H9 (cell line): Measurements from ENCODE around the gene F2R. TPM values are rescaled to one million over a fixed set of nuclear protein-coding genes. Genes with fewer than 3 reads are reported as not detected.

Source experiments
- DNase-seq: peaks from one replicate; pipeline ENCODE4 v3.0.0-alpha.2; 2017
- H2AFZ ChIP-seq: one replicate; pipeline ENCODE4 v1.6.1; 2013; ENCODE audit warnings: mild to moderate bottlenecking, low read length, control low read depth, moderate library complexity
- H2AK5ac ChIP-seq: 2 replicates; pipeline ENCODE4 v1.6.1; 2013; ENCODE audit warnings: low read length, control low read depth, mixed read lengths; ENCODE audit not compliant: insufficient read length
- H2BK120ac ChIP-seq: one replicate; pipeline ENCODE4 v1.6.1; 2013; ENCODE audit warnings: low read depth, mild to moderate bottlenecking, low read length, control low read depth, inconsistent platforms; ENCODE audit not compliant: poor library complexity, severe bottlenecking
- H2BK12ac ChIP-seq: 2 replicates; pipeline ENCODE4 v1.6.1; 2013; ENCODE audit warnings: low read length, control low read depth, mixed read lengths, low read depth; ENCODE audit not compliant: insufficient read length
- H2BK15ac ChIP-seq: 2 replicates; pipeline ENCODE4 v1.6.1; 2013; ENCODE audit warnings: low read depth, low read length, control low read depth
- H2BK20ac ChIP-seq: one replicate; pipeline ENCODE4 v1.6.1; 2013; ENCODE audit warnings: low read depth, mild to moderate bottlenecking, low read length, control low read depth, inconsistent platforms; ENCODE audit not compliant: poor library complexity, severe bottlenecking
- H2BK5ac ChIP-seq: 2 replicates; pipeline ENCODE4 v1.6.1; 2013; ENCODE audit warnings: low read length, control low read depth, mixed read lengths; ENCODE audit not compliant: insufficient read length
- H3K14ac ChIP-seq: 2 replicates; pipeline ENCODE4 v1.6.1; 2013; ENCODE audit warnings: low read length, control low read depth; ENCODE audit not compliant: insufficient read depth
- H3K18ac ChIP-seq: 2 replicates; pipeline ENCODE4 v1.6.1; 2013; ENCODE audit warnings: low read depth, mild to moderate bottlenecking, mixed read lengths, low read length, control low read depth; ENCODE audit not compliant: insufficient read length
- H3K23ac ChIP-seq: 2 replicates; pipeline ENCODE4 v1.6.1; 2013; ENCODE audit warnings: low read length, control low read depth, mixed read lengths, low read depth; ENCODE audit not compliant: insufficient read length
- H3K23me2 ChIP-seq: 2 replicates; pipeline ENCODE4 v1.6.1; 2013; ENCODE audit warnings: low read depth, mild to moderate bottlenecking, mixed read lengths, low read length, control low read depth; ENCODE audit not compliant: insufficient read length, poor library complexity, severe bottlenecking
- H3K27ac ChIP-seq: 2 replicates; pipeline ENCODE4 v1.5.1; 2013; ENCODE audit warnings: low read length, control low read depth, mixed read lengths, low read depth; ENCODE audit not compliant: insufficient read length
- H3K27me3 ChIP-seq: 2 replicates; pipeline ENCODE4 v1.6.1; 2013; ENCODE audit warnings: low read length, control low read depth, inconsistent platforms; ENCODE audit not compliant: insufficient read depth
- H3K4ac ChIP-seq: 2 replicates; pipeline ENCODE4 v1.6.1; 2013; ENCODE audit warnings: low read depth, mild to moderate bottlenecking, control low read depth, inconsistent platforms, low read length, moderate library complexity
- H3K4me1 ChIP-seq: 2 replicates; pipeline ENCODE4 v1.6.1; 2013; ENCODE audit warnings: low read length, control low read depth, inconsistent platforms; ENCODE audit not compliant: insufficient read depth
- H3K4me2 ChIP-seq: 2 replicates; pipeline ENCODE4 v1.6.1; 2013; ENCODE audit warnings: low read length, control low read depth, mixed read lengths; ENCODE audit not compliant: insufficient read length, insufficient read depth
- H3K56ac ChIP-seq: 2 replicates; pipeline ENCODE4 v1.6.1; 2013; ENCODE audit warnings: low read depth, mild to moderate bottlenecking, mixed read lengths, low read length, control low read depth; ENCODE audit not compliant: insufficient read length
- H3K79me1 ChIP-seq: 2 replicates; pipeline ENCODE4 v1.6.1; 2013; ENCODE audit warnings: low read depth, mild to moderate bottlenecking, moderate library complexity, low read length, control low read depth, inconsistent platforms; ENCODE audit not compliant: insufficient read depth, poor library complexity, severe bottlenecking
- H3K79me2 ChIP-seq: 2 replicates; pipeline ENCODE4 v1.6.1; 2013; ENCODE audit warnings: low read length, control low read depth, inconsistent platforms; ENCODE audit not compliant: insufficient read depth
- H3K9ac ChIP-seq: 2 replicates; pipeline ENCODE4 v1.6.1; 2013; ENCODE audit warnings: low read length, control low read depth, mixed read lengths; ENCODE audit not compliant: insufficient read length; ENCODE audit errors: extremely low read depth
- H3K9me3 ChIP-seq: one replicate; pipeline ENCODE4 v1.6.1; 2013; ENCODE audit warnings: low read depth, low read length, inconsistent platforms; ENCODE audit not compliant: control insufficient read depth
- H3T11ph ChIP-seq: one replicate; pipeline ENCODE4 v1.6.1; 2013; ENCODE audit warnings: mild to moderate bottlenecking, low read length, control low read depth, inconsistent platforms
- H4K20me1 ChIP-seq: one replicate; pipeline ENCODE4 v1.6.1; 2013; ENCODE audit not compliant: control insufficient read depth, insufficient read length, insufficient read depth
- H4K5ac ChIP-seq: 2 replicates; pipeline ENCODE4 v1.6.1; 2013; ENCODE audit warnings: low read depth, mild to moderate bottlenecking, mixed read lengths, low read length, control low read depth; ENCODE audit not compliant: insufficient read length
- H4K8ac ChIP-seq: replicated peaks from 2 replicates; pipeline ENCODE4 v1.6.1; 2013; ENCODE audit warnings: low read length, control low read depth, mixed read lengths, low read depth; ENCODE audit not compliant: insufficient read length
- H4K91ac ChIP-seq: 2 replicates; pipeline ENCODE4 v1.6.1; 2013; ENCODE audit warnings: low read depth, mild to moderate bottlenecking, moderate library complexity, mixed read lengths, low read length, control low read depth; ENCODE audit not compliant: insufficient read length
- H3K27ac Mint-ChIP-seq, 3 experiments: 2 replicates in 2 of 3; 3 replicates in 1 of 3; pipeline ENCODE4 v1.8.0; 2020 to 2021; ENCODE audit warnings: mixed read lengths in 3 of 3, mild to moderate bottlenecking in 1 of 3, moderate library complexity in 1 of 3
- H3K27me3 Mint-ChIP-seq: 2 replicates; pipeline ENCODE4 v1.8.0; 2021; ENCODE audit warnings: low read depth, mild to moderate bottlenecking, moderate library complexity, mixed read lengths
- H3K36me3 Mint-ChIP-seq, 3 experiments: 2 replicates in 2 of 3; 3 replicates in 1 of 3; pipeline ENCODE4 v1.8.0; 2020 to 2021; ENCODE audit warnings: low read depth in 3 of 3, mixed read lengths in 3 of 3; ENCODE audit not compliant: insufficient read depth in 1 of 3
- H3K4me1 Mint-ChIP-seq, 2 experiments: 2 replicates each; pipeline ENCODE4 v1.8.0; 2020; ENCODE audit warnings: mixed read lengths in 2 of 2
- H3K4me3 Mint-ChIP-seq, 2 experiments: 2 replicates in 1 of 2; 3 replicates in 1 of 2; pipeline ENCODE4 v1.8.0; 2020 to 2021; ENCODE audit warnings: mild to moderate bottlenecking in 2 of 2, mixed read lengths in 2 of 2, moderate library complexity in 1 of 2
- H3K9me3 Mint-ChIP-seq, 2 experiments: 2 replicates in 1 of 2; 3 replicates in 1 of 2; pipeline ENCODE4 v1.8.0; 2020; ENCODE audit warnings: mild to moderate bottlenecking in 2 of 2, mixed read lengths in 2 of 2, moderate library complexity in 1 of 2
- total RNA-seq: library from RNA; stranded (reverse); gene quantifications from 2 replicates; pipeline ENCODE4 v1.2.1, GENCODE V29; 2021
- TF ChIP-seq, protein P1 (sequence below): fragments of 200-600 bp; sonication (generic); conservative IDR thresholded peaks from 3 replicates; pipeline ENCODE4 v1.8.0; 2021; ENCODE audit warnings: antibody characterized with exemption, mild to moderate bottlenecking

Gene F2R
- total RNA-seq, 1 experiment from 2014 or later = 14.8 TPM

DNA sequence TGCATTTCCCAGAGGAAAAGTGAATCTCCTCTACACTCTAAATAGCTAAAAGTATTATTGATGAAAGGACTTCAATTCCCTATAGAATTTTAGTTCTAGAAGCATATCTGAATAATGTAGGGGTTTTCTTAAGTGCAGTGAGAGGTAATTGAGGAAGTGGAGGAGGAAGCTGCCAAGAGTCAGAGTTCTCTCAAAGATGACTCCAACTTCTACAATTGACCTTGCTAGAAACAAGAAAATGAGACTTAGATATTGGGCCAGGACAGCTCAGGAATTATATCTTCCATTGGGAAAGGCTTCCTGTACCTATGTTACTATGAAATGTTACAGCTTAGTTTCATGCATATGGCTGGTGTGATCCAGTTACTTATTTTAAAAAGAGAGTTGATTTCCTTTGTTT is 10.4 kb upstream of the F2R start:
- H3K4me2 ChIP-seq = no peak overlapping the region
- no peak overlapping the region for H2BK12ac ChIP-seq
- no peak overlapping the region for H2BK120ac ChIP-seq
- no peak overlapping the region for H3K9ac ChIP-seq
- H3K14ac ChIP-seq = no peak overlapping the region
- no peak overlapping the region for H3T11ph ChIP-seq
- H3K27ac ChIP-seq = no peak overlapping the region
- H3K9me3 ChIP-seq = no peaks in the 10 kb centered on the region
- no peak overlapping the region for H4K8ac ChIP-seq
- H3K27ac Mint-ChIP-seq = no peak overlapping the region
- no peak overlapping the region for H4K5ac ChIP-seq
- H3K27me3 ChIP-seq = no peaks in the 10 kb centered on the region
- no peak overlapping the region for H3K4me3 Mint-ChIP-seq
- no peaks in the 10 kb centered on the region for H4K20me1 ChIP-seq
- no peak overlapping the region for H3K18ac ChIP-seq
- no peaks in the 10 kb centered on the region for H3K9me3 Mint-ChIP-seq
- H3K27me3 Mint-ChIP-seq = no peaks in the 10 kb centered on the region
- no peak overlapping the region for H2AK5ac ChIP-seq
- no peak overlapping the region for H4K91ac ChIP-seq
- H3K23me2 ChIP-seq = no peaks in the 10 kb centered on the region
- TF ChIP-seq, protein P1, sequence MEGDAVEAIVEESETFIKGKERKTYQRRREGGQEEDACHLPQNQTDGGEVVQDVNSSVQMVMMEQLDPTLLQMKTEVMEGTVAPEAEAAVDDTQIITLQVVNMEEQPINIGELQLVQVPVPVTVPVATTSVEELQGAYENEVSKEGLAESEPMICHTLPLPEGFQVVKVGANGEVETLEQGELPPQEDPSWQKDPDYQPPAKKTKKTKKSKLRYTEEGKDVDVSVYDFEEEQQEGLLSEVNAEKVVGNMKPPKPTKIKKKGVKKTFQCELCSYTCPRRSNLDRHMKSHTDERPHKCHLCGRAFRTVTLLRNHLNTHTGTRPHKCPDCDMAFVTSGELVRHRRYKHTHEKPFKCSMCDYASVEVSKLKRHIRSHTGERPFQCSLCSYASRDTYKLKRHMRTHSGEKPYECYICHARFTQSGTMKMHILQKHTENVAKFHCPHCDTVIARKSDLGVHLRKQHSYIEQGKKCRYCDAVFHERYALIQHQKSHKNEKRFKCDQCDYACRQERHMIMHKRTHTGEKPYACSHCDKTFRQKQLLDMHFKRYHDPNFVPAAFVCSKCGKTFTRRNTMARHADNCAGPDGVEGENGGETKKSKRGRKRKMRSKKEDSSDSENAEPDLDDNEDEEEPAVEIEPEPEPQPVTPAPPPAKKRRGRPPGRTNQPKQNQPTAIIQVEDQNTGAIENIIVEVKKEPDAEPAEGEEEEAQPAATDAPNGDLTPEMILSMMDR = no peak
- H2BK20ac ChIP-seq = no peak overlapping the region
- no peaks in the 10 kb centered on the region for H3K79me1 ChIP-seq
- H3K4me1 ChIP-seq = no peaks in the 10 kb centered on the region
- no peak overlapping the region for H2AFZ ChIP-seq
- no peak overlapping the region for H2BK15ac ChIP-seq
- no peak overlapping the region for H3K23ac ChIP-seq
- no peak for DNase-seq
- peaks cover 9 to 10% of the 10 kb centered on the region in 2 experiments; a peak in 3 of 4 replicates for H3K4me1 Mint-ChIP-seq
- no peaks in the 10 kb centered on the region for H3K79me2 ChIP-seq
- H3K36me3 Mint-ChIP-seq = peaks cover 0 to 7% (median 3%) of the 10 kb centered on the region in 3 experiments; a peak in 3 of 7 replicates
- H3K56ac ChIP-seq = no peak overlapping the region
- no peak overlapping the region for H2BK5ac ChIP-seq
- H3K4ac ChIP-seq = no peak overlapping the region
